Measurements from ENCODE around the gene THBD.

DNA sequence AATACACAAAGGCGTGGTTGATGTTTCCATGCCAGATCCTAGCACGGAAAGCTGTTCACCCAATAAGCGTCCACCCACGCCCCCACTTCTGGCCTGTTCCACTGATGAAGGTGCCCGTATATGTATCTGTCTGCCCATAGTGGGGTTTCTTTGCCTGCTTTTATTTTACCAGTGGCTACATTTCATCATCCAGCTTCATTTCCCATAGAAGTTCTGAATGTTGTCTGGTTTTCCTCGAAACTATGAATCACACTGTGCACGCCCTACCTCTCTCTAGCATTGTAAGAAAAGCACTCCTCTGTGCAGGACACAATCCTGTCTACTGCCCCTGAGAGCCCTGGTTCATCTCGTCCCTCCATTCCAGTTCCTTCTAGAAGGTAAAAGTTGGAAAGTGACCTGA, 45.5 kb upstream of the THBD start:
- TF ChIP-seq, protein P1, sequence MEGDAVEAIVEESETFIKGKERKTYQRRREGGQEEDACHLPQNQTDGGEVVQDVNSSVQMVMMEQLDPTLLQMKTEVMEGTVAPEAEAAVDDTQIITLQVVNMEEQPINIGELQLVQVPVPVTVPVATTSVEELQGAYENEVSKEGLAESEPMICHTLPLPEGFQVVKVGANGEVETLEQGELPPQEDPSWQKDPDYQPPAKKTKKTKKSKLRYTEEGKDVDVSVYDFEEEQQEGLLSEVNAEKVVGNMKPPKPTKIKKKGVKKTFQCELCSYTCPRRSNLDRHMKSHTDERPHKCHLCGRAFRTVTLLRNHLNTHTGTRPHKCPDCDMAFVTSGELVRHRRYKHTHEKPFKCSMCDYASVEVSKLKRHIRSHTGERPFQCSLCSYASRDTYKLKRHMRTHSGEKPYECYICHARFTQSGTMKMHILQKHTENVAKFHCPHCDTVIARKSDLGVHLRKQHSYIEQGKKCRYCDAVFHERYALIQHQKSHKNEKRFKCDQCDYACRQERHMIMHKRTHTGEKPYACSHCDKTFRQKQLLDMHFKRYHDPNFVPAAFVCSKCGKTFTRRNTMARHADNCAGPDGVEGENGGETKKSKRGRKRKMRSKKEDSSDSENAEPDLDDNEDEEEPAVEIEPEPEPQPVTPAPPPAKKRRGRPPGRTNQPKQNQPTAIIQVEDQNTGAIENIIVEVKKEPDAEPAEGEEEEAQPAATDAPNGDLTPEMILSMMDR (conservative IDR thresholded peaks at IDR 0.05; ENCODE audit: low read depth, low read length) = no peak
- TF ChIP-seq MXI1 (IDR thresholded peaks at IDR 0.05; ENCODE audit: borderline replicate concordance, low read depth, low read length) (no peak), BHLHE40 (IDR thresholded peaks at IDR 0.05; ENCODE audit: low read depth, low read length) (no peak), NFE2L2 (IDR thresholded peaks at IDR 0.05; ENCODE audit: low read depth, low read length) (no peak), CEBPB (IDR thresholded peaks at IDR 0.05; ENCODE audit: low read depth, low read length) (no peak), POLR2A (IDR thresholded peaks at IDR 0.05; ENCODE audit: low read depth, low read length) (no peak), FOS (IDR thresholded peaks at IDR 0.05; ENCODE audit: low read depth, low read length) (no peak), SMC3 (IDR thresholded peaks at IDR 0.05; ENCODE audit: low read depth, low read length) (no peak), RAD21 (IDR thresholded peaks at IDR 0.05; ENCODE audit: low read length) (no peak), RCOR1 (IDR thresholded peaks at IDR 0.05; ENCODE audit: insufficient replicate concordance, low read length) (no peak), RFX5 (IDR thresholded peaks at IDR 0.05; ENCODE audit: low read depth, low read length) (no peak), MAFK (IDR thresholded peaks at IDR 0.05; ENCODE audit: low read depth, low read length) (no peak)
- TF ChIP-seq, protein P2, sequence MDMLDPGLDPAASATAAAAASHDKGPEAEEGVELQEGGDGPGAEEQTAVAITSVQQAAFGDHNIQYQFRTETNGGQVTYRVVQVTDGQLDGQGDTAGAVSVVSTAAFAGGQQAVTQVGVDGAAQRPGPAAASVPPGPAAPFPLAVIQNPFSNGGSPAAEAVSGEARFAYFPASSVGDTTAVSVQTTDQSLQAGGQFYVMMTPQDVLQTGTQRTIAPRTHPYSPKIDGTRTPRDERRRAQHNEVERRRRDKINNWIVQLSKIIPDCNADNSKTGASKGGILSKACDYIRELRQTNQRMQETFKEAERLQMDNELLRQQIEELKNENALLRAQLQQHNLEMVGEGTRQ (IDR thresholded peaks at IDR 0.05; ENCODE audit: low read depth, low read length) = no peak
- TF ChIP-seq, protein P3, sequence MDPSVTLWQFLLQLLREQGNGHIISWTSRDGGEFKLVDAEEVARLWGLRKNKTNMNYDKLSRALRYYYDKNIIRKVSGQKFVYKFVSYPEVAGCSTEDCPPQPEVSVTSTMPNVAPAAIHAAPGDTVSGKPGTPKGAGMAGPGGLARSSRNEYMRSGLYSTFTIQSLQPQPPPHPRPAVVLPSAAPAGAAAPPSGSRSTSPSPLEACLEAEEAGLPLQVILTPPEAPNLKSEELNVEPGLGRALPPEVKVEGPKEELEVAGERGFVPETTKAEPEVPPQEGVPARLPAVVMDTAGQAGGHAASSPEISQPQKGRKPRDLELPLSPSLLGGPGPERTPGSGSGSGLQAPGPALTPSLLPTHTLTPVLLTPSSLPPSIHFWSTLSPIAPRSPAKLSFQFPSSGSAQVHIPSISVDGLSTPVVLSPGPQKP (IDR thresholded peaks at IDR 0.05; ENCODE audit: borderline replicate concordance, low read depth, low read length) = no peak
